Panc1 (cell line): ENCODE results near the gene DDX31. TPM values are rescaled to one million over a fixed set of nuclear protein-coding genes. Genes with fewer than 3 reads are reported as not detected.

Experiments used
- ATAC-seq: fragments of 200-7000 bp; cut with Tn5 transposase; 2 replicates; pipeline ENCODE4 v1.9.1; 2020; ENCODE audit warnings: mild to moderate bottlenecking, moderate library complexity
- BruUV-seq: library from RNA; stranded (reverse); fragments of 400-500 nt; replicated peaks from 2 replicates; lab custom pipeline; 2021; lab: Mats Ljungman, UMichigan
- CTCF ChIA-PET: fragments of 300-600 bp; sonication (Branson Sonifier 250); formaldehyde crosslinking; loops from one replicate; lab custom pipeline; 2022; ENCODE audit warnings: antibody characterized with exemption; lab: Charles Lee
- POLR2A ChIA-PET: fragments of 300-600 bp; sonication (Branson Sonifier 250); formaldehyde crosslinking; loops from one replicate; lab custom pipeline; 2022; ENCODE audit warnings: antibody characterized with exemption; lab: Charles Lee
- DNase-seq: peaks from one replicate; pipeline ENCODE4 v3.0.0-alpha.2; 2010; ENCODE audit warnings: low read depth, low spot score
- H3K27ac ChIP-seq: 2 replicates; pipeline ENCODE4 v1.5.1; 2011; ENCODE audit warnings: mild to moderate bottlenecking, low read length, inconsistent platforms
- H3K27me3 ChIP-seq: fragments of 200-500 bp; sonication (Bioruptor generic); 2 replicates; pipeline ENCODE4 v1.6.0; 2014; ENCODE audit warnings: low read length, inconsistent platforms; ENCODE audit not compliant: control insufficient read depth, insufficient read depth
- H3K36me3 ChIP-seq: fragments of 200-500 bp; sonication (Bioruptor generic); 2 replicates; pipeline ENCODE4 v1.5.1; 2014; ENCODE audit warnings: inconsistent platforms, mild to moderate bottlenecking, low read length, moderate library complexity; ENCODE audit not compliant: control insufficient read depth, insufficient read depth
- H3K4me1 ChIP-seq: 2 replicates; pipeline ENCODE4 v1.5.1; 2011; ENCODE audit warnings: inconsistent platforms, mild to moderate bottlenecking, low read length, moderate library complexity; ENCODE audit not compliant: control insufficient read depth, insufficient read depth
- H3K4me3 ChIP-seq, 2 experiments: 2 replicates each; pipeline ENCODE4 v1.5.1; 2011 to 2012; ENCODE audit warnings: low read depth in 2 of 2, low read length in 2 of 2, mild to moderate bottlenecking in 2 of 2, inconsistent platforms in 1 of 2, moderate library complexity in 1 of 2
- H3K9me3 ChIP-seq: fragments of 200-500 bp; sonication (Bioruptor generic); 2 replicates; pipeline ENCODE4 v1.5.1; 2014; ENCODE audit warnings: low read depth, mild to moderate bottlenecking, inconsistent platforms, low read length, moderate library complexity; ENCODE audit not compliant: control insufficient read depth, insufficient read depth
- CTCF ChIP-seq: fragments of 450-650 bp; IDR thresholded peaks from 2 replicates; pipeline ENCODE4 v1.5.1; 2017; ENCODE audit warnings: mild to moderate bottlenecking
- POLR2AphosphoS5 ChIP-seq: IDR thresholded peaks from 2 replicates; pipeline ENCODE4 v1.6.1; 2012; ENCODE audit warnings: mild to moderate bottlenecking, low read depth, low read length, moderate library complexity
- REST ChIP-seq, 2 experiments: IDR thresholded peaks; 2 replicates each; pipeline ENCODE4 v1.6.1; 2011 to 2012; ENCODE audit warnings: low read depth in 2 of 2, control low read depth in 1 of 2, low read length in 1 of 2, mild to moderate bottlenecking in 1 of 2, moderate library complexity in 1 of 2; ENCODE audit not compliant: insufficient read depth in 1 of 2
- SIN3A ChIP-seq: IDR thresholded peaks from 2 replicates; pipeline ENCODE4 v1.6.1; 2012; ENCODE audit warnings: low read depth, mild to moderate bottlenecking, low read length, moderate library complexity, borderline replicate concordance; ENCODE audit not compliant: insufficient read depth
- TCF7L2 ChIP-seq: IDR thresholded peaks from 2 replicates; pipeline ENCODE4 v1.6.1; 2011; ENCODE audit warnings: mild to moderate bottlenecking, low read depth, low read length, inconsistent platforms
- in situ Hi-C: cut with HindIII; loops from 2 replicates; pipeline ENCODE4 v1.10.0; 2016; ENCODE audit warnings: low sequenced_read_pairs, low pct_unique_long_range_greater_than_20kb
- intact Hi-C: fragments of 100-400 bp; cut with micrococcal nuclease; formaldehyde crosslinking; loops from one replicate; pipeline ENCODE4 v1.10.0; 2022; ENCODE audit not compliant: unreplicated experiment
- total RNA-seq: library from RNA; stranded (reverse); gene quantifications from one replicate; pipeline ENCODE4 v1.2.1, GENCODE V29; 2021; ENCODE audit not compliant: unreplicated experiment

DDX31 gene
- total RNA-seq, 1 experiment from 2014 or later: 17.5 TPM

GRCh38 chr9:132674485-132674884, 4.7 kb upstream of the DDX31 start:
- Histone ChIP-seq H3K4me3 (no peak overlapping the region), H3K4me1 (peaks cover 13% of the 10 kb centered on the region), H3K27ac (no peak overlapping the region), H3K27me3 (no peaks in the 10 kb centered on the region), H3K36me3 (peaks cover 10% of the 10 kb centered on the region), H3K9me3 (no peaks in the 10 kb centered on the region)
- DNase-seq (no peak), ATAC-seq (no peak)
- ChIA-PET CTCF (no interaction called here), POLR2A (no interaction called here)
- no TSS peak for BruUV-seq
- no peak for TF ChIP-seq POLR2AphosphoS5
- no peak for TF ChIP-seq REST (IDR thresholded peaks at IDR 0.05; ENCODE audit: insufficient read depth in 1 of 2, low read depth in 2 of 2, low read length in 1 of 2)
- TF ChIP-seq CTCF: no peak
- TF ChIP-seq TCF7L2: no peak
- no peak for TF ChIP-seq SIN3A
- intact Hi-C loops (loop anchor here (10.0 kb wide), 1 partner anchor 130 kb away; no protein-coding TSS in a partner anchor), in situ Hi-C loops (no loop called here)

GRCh38 chr9:132673355-132673754, 3.6 kb upstream of the DDX31 start:
- Histone ChIP-seq H3K36me3 (peaks cover 4% of the 10 kb centered on the region), H3K9me3 (no peaks in the 10 kb centered on the region), H3K4me3 (no peak overlapping the region), H3K27me3 (no peaks in the 10 kb centered on the region), H3K4me1 (peaks cover 13% of the 10 kb centered on the region), H3K27ac (no peak overlapping the region)
- intact Hi-C loops: loop anchor here (10.0 kb wide), 1 partner anchor 131 kb away; no protein-coding TSS in a partner anchor
- in situ Hi-C loops: no loop called here
- DNase-seq (no peak), ATAC-seq (no peak)
- CTCF ChIA-PET: no interaction called here
- TF ChIP-seq POLR2AphosphoS5 (no peak), TCF7L2 (no peak)
- no TSS peak for BruUV-seq
- POLR2A ChIA-PET: no interaction called here

- DNase-seq (no peak), ATAC-seq (no peak)
- Histone ChIP-seq H3K27me3 (no peaks in the 10 kb centered on the region), H3K4me3 (peak overlapping the region; percentile 71 to 83), H3K27ac (peak overlapping the region; percentile 34; the same call in 1 of the 2 replicates), H3K9me3 (no peaks in the 10 kb centered on the region), H3K36me3 (no peaks in the 10 kb centered on the region; the same call in 1 of the 2 replicates), H3K4me1 (peaks cover 13% of the 10 kb centered on the region)
- ChIA-PET CTCF (interaction anchor here (0.5 kb wide), 1 partner anchor 67 kb away, joined by 3 read pairs; no protein-coding TSS in a partner anchor), POLR2A (no interaction called here)
- TF ChIP-seq REST (IDR thresholded peaks at IDR 0.05; ENCODE audit: insufficient read depth in 1 of 2, low read depth in 2 of 2, low read length in 1 of 2): no peak
- no peak for TF ChIP-seq SIN3A
- no peak for TF ChIP-seq POLR2AphosphoS5
- no peak for TF ChIP-seq CTCF
- no peak for TF ChIP-seq TCF7L2
- intact Hi-C loops: loop anchor here (10.0 kb wide), 1 partner anchor 132 kb away; no protein-coding TSS in a partner anchor
- in situ Hi-C loops: no loop called here
- no TSS peak for BruUV-seq
Observed at GRCh38 chr9:132672413-132672690, 2.6 kb upstream of the DDX31 start.
